GM19372 (cell line): ENCODE measurements around the gene GAN.
"Not testable (repeated sequence)": the region's sequence is repeated elsewhere in the genome, so short reads cannot be mapped to it uniquely, and the experiment has no call there.

Experiments
- ATAC-seq: cut with Tn5 transposase; IDR thresholded peaks from one replicate; pipeline ENCODE4 v1.9.1; 2021; ENCODE audit warnings: mild to moderate bottlenecking, low read depth, moderate library complexity; ENCODE audit not compliant: unreplicated experiment

GAN gene

DNA sequence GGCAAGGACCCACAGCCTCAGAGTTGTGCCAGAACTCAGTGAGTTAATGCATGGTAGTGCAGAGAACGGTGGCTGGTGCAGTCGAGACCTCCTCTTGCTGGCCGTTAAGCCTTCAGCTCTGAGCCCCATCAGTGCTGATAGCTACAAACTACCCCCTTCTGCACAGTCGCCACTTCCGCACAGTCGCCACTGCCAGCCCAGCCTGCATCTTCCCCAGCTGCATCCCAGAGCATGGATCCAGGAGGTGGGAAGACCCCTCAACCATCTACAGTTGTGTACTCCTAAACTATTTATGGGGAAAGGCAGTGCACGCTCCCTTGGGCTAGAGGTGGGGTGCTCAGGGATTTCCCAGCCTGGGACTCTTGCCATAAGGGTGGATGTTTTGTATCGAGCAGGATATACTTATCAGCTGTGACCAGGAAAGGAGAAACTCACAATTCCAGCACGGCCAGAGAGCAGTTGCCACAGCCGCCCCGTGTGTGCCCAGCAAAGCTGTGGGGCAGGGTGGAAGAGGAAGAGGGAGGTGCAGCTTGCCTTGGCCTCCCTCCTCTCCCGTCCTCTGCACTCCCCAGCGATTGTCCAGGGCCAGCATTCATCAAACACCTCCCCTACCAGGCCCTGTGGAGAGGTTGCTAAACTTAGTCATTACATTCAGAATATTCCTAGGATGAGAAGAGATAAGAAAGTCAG lies 80.3 kb downstream of the GAN start:
- no peak for ATAC-seq

GRCh38 chr16:81397058-81397878 lies 82.5 kb downstream of the GAN start:
- no peak for ATAC-seq

DNA sequence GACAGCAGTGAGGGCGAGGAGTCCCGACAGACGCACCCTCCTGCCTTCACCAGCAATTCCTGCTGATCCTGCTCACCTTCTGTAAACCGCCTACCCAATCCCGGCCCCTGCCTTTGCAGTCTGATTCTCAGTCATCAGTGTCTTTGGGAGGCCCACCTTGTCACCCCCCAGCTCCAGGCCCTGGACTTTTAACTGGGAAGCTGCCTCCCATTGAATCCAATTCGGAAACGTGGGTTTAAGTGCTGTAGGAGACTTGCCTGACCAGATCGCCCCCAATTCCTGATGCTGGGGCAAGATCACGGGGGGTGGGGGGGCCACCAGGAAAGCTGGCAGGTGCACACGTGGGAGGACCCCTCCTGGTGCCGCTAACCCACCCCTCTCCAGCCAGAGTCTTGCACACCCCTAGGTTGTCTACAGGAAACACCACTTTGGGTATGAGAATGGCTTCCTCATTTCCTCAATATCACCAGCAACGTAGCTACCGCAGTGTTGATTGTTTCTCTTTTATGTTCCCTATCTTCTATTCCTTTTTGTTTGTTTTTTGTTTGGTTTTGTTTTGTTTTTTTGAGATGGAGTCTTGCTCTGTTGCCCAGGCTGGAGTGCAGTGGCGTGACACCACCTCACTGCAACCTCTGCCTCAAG lies 83.2 kb downstream of the GAN start:
- no peak for ATAC-seq

- no peak for ATAC-seq
Observed at GRCh38 chr16:81399909-81400308, 85.1 kb downstream of the GAN start.

- ATAC-seq = no peak
Observed at GRCh38 chr16:81401035-81401950, 86.5 kb downstream of the GAN start.

GRCh38 chr16:81403208-81403600 lies 88.4 kb downstream of the GAN start:
- no peak for ATAC-seq

DNA sequence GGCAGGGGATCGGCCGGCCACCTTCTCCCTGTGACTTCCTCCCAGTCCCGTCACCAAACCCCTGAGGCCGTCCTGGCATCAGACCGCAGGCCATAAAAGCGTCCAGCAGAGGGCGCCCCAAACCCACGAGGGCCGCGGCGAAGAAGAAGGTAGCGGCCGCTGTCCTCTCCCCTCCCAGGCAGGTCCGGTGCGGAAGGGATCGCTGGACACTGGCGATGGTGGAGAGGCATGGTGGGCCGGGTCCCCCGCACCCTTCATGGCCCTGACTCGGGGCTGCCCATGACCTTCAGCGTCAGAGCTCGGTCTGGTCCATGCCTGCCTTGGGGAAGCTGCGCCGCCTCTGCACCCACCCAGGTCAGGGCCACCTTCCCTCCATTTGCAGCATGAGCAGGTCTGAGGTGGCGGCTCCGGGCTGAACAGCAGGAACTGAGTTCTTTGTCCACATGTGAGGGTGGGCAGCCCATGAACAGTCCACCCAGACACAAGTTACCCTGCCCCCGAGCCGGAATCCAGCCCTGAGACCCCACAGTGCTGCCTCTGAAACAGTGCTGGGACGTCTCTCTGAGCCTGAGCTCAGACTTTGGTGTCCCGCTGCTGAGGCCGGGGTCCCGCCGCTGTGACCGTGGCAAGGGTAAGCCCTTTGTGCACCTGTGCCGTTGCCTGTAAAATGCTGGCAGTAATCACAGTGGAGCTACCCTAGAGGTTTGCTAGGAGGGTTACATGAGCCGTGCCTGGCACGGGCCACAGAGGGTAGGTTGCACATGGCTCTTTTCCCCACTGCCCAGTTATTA lies 89.0 kb downstream of the GAN start:
- ATAC-seq = peak; percentile 92

DNA sequence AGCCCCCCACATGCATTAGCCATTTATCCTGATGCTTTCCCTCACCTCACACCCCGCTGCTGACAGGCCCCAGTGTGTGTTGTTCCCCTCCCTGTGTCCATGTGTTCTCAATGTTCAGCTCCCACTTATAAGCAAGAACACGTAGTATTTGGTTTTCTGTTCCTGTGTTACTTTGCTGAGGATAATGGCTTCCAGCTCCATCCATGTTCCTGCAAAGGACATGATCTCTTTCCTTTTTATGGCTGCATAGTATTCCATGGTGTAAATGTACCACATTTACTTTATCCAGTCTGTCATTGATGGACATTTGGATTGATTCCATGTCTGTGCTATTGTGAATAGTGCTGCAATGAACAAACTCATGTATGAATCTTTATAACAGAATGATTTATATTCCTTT lies 90.2 kb downstream of the GAN start:
- ATAC-seq = not testable (repeated sequence)

GRCh38 chr16:81405702-81406113 lies 90.9 kb downstream of the GAN start:
- ATAC-seq = no peak

DNA sequence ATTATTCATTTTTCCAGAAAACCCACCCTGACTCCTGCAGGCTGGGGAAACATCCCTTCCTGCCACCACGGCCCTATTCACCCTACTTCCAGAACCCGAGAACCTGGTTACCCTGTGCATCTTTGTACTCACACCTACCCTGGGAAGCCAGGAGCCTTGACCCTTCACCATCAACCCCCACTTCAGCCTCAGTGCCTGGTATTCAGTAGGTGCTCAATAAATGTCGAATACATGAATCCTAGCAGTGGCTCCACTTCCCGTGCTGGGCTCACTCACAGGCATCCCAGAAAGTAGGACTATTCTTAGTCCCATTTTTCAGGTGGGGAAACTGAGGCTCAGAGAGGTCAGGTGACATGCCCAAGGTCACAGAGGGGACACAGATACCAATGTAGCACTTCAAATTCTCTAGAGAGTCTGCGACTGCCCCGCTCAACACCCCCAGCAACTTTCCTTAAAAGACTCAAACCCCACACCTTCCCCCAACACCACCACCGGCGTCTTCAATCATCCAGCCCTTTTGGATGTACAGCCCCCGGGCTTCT lies 93.7 kb downstream of the GAN start:
- no peak for ATAC-seq

- no peak for ATAC-seq
Observed at GRCh38 chr16:81409016-81409556, 94.3 kb downstream of the GAN start.

DNA sequence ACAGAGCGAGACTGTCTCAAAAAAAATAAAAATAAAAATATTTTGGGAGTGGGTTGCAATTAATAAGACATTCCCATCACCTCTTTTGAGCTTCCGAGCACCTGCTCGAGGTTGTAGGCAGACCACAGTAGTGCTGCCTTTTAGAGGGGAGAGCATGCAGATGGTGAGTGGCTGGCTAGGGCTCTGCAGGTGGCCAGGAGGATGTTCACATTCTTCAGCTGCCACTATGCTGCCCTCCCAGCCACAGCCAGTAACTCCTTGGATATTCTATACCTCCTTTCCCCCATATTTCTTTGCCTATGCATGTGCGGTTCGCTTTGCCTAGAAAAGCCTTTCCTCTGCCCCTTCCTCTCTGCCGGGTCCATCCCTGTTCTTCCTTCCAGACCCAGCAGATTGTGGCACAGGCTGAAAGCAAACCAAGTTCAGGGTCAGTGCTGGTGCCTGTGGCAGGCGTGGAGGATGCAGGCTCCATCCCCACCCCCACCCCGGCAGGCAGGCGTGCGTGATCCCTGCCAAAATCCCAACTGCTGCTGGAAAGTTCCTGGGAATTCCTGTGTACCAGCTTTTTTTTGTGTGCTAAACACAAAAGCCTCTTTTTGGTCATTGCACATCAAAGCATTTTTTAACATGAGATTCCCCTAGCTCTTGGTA lies 96.0 kb downstream of the GAN start:
- ATAC-seq = no peak

DNA sequence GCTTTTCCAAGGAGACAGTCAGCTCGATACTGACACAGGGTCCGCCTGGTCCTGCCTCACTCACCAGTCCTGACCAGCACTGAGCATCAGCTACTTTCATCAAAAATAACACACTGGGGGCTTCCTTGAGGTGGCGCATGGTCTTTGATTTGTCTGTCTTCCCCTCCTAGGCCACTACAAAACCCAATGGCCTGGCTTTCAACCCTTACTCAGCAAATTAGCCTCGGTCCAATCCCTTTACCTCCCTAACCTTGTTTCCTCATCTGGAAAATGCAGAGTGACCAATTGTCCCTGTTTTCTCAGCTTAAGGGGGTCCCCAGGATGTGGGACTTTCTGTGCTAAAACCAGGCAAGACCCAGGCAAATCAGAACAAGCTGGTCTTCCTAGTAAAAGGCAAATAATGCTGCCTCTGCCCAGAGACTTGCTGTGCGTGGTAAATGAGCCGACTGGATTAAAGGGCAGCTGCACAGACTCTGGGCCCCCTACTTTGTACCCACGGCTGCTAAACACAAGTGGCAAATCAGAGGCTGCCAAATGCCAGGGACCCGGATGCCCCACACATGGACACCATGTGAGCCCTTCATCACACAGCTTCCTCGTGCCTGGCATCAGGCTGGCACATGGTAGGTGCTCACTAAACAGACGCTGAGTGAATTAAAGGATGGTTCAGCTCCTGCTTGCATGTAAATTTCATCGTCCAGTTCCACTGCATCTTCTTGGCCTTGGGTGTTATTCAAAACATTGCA lies 98.7 kb downstream of the GAN start:
- ATAC-seq = no peak

DNA sequence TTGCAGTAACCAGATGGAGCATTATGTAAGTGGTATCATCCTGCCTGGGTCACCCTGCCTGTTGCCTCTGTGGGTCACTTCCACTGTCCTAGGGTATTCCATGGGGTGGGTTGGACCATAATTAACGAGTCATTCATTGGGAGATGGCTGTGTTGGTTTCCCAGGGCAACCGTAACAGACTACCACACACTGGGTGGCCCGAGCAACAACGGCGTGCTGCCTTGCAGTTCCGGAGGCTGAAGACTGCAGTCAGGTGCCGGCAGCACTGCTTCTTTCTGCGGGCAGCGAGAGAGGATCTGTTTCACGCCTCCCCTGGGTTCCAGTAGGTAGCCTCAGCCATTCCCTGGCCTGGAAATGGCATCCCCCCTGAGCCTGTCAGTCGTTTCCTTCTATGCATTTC lies 101.0 kb downstream of the GAN start:
- ATAC-seq = no peak

DNA sequence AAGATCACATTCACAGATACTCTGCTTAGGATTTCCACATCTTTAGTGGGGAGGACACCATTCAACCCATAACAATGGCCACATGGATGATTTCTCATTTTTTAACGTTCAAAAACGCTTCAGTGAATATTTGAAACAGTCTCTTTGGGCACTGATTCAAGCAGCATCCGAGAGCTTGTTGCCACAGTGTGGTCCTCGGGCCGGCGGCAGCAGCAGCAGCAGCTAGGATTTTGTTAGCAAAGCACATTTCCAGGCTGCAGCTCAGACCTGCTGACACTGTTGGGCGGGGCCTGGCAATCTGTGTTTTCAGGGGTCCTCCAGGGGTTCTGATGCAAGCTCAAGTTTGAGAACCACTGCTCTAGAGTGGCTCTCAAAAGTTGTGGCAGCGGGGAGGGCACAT lies 102.0 kb downstream of the GAN start:
- ATAC-seq = no peak

DNA sequence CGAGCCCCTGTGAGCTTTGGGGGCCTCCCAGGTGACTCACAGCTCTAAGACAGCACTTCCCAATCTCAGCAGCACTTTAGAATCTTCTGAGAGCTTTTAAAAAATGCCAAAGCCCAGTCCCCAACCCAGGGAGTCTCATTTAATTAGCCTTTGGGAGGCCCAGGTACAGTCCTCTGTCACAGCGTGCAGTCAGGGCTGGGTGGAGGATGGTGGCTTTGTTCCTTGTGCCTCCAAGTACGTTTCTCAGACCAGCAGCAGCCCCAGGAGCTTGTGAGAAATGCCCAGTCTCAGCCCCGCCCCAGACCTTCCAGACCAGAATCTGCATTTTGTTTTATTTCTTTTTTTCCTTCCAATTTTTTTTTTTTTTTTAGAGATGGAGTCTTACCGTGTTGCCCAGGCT lies 102.4 kb downstream of the GAN start:
- ATAC-seq = no peak

DNA sequence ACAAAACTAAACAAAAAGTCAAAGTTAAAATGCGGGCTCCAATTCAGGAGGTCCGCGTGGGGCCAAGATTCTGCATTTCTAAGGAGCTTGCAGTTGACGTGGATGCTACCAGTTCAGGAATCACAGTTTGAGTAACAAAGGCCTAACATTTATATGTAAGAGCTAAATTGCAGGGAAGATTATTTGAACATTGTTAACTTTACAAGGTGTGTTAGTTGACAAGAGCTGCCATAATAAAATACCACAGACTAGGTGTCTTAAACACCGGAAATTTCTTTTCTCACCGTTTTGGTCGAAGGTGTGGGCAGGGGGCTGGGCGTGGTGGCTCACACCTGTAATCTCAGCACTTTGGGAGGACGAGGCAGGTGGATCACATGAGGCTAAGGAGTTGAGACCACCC lies 105.0 kb downstream of the GAN start:
- ATAC-seq = no peak

DNA sequence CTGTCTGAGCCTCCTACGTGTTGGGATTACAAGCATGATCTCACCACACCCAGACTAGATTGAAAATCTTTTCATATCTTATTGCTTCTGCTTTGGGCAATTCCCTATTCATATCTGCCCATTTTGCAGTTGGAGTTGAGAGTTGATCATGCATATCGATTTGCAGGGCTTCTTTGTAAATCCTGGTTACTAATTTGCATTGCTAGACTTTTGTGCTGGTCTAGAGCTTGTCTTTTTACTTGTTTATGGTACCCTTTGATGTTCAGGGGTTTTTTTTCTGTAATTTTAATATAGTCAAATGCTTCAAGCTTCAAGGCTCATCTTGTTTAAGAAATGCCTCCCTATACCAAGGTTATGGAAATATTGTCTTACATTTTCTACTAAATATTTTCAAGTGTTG lies 106.4 kb downstream of the GAN start:
- ATAC-seq = no peak
